HCT116 (cell line): ENCODE measurements around the gene PRR12.

Experiments
- CTCF ChIP-seq, 3 experiments: fragments of 200-600 bp in 1 of 3; sonication (generic) in 1 of 3; IDR thresholded peaks in 2 of 3; conservative IDR thresholded peaks in 1 of 3; 2 replicates each; pipeline ENCODE4 v1.5.1; 2012 to 2017; ENCODE audit warnings: low read depth in 2 of 3, low read length in 2 of 3, antibody characterized with exemption in 1 of 3, borderline replicate concordance in 1 of 3, control low read depth in 1 of 3, mild to moderate bottlenecking in 1 of 3, mixed read lengths in 1 of 3, mixed run types in 1 of 3, moderate library complexity in 1 of 3; ENCODE audit not compliant: insufficient read depth in 1 of 3
- EZH2 ChIP-seq: fragments of 200-600 bp; sonication (generic); IDR thresholded peaks from 2 replicates; pipeline ENCODE4 v1.6.1; 2017; ENCODE audit warnings: antibody characterized with exemption, mixed run types

GRCh38 chr19:49570138-49570856 is 20.7 kb upstream of the PRR12 start:
- TF ChIP-seq CTCF (IDR thresholded peaks at IDR 0.05 in 2 of 3, conservative IDR thresholded peaks at IDR 0.05 in 1 of 3; ENCODE audit: borderline replicate concordance in 1 of 3, insufficient read depth in 1 of 3, low read depth in 2 of 3, low read length in 2 of 3) (peak; percentile 97 to 99 (median 99)), EZH2 (no peak)
